ENCODE measurements around the gene GPR82. TPM values are rescaled to one million over a fixed set of nuclear protein-coding genes. Genes with fewer than 3 reads are reported as not detected.

The GPR82 gene
- total and polyA plus RNA-seq, 10 of the 15 experiments (the other 5 are each of a cell fraction or from before 2014, with no cell fraction given) = 0.23 to 1.7 (median 0.56) TPM

DNA sequence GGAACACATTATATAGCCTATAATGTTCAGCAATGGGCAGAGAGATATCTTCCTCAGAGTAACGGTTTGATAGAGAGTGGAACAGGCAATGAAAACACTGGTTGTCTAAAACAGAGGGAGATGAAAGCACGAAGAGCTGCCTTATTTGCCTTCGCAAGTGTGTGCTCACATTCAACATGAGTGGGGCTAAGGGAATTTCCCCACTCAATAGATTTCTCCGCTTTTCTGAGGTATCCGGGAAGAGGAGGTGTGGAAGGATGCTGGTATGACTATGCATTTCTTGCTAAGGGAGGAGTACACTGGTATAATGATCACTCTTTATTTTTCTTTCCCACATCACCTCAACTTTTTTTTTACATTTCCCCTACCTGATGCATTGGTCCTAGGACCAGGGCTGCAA is 7.8 kb upstream of the GPR82 start:
- no peaks in the 10 kb centered on the region for H3K36me3 ChIP-seq (ENCODE audit: control insufficient read depth in 2 of 2, insufficient read depth in 2 of 2, low read length in 1 of 2)
- intact Hi-C loops (cut with micrococcal nuclease; ENCODE audit: unreplicated experiment) = no loop called here
- H3K79me2 ChIP-seq (ENCODE audit: control insufficient read depth, insufficient read depth, low read length) = no peaks in the 10 kb centered on the region
- POLR2A ChIA-PET = no interaction called here
- no peak for DNase-seq (ENCODE audit: low read depth, low spot score)
- no peaks in the 10 kb centered on the region for H4K20me1 ChIP-seq (ENCODE audit: control insufficient read depth, insufficient read depth)
- no peak for FAIRE-seq
- TF ChIP-seq SMAD5 (IDR thresholded peaks at IDR 0.05; ENCODE audit: low read depth) = no peak
- no peak for TF ChIP-seq CHD2 (IDR thresholded peaks at IDR 0.05; ENCODE audit: borderline replicate concordance, low read depth, low read length)
- TF ChIP-seq RAD51 (IDR thresholded peaks at IDR 0.05) = no peak
- 56% methylated on average over 5 of the region's 5 CpGs for WGBS (ENCODE audit: insufficient coverage, insufficient replicate concordance, low lambda C conversion rate, missing lambda C conversion rate)
- RAD21 ChIA-PET (ENCODE audit: unreplicated experiment) = no interaction called here
- no TSS peak for BruUV-seq (replicated peaks)
- ATAC-seq = no peak
- peaks cover 8% of the 10 kb centered on the region; the same call in 2 of the 3 replicates for H3K9me3 ChIP-seq (replicated peaks; ENCODE audit: control insufficient read depth, insufficient read depth, low read length)
- SMC1A ChIA-PET (ENCODE audit: uncharacterized antibody, unreplicated experiment) = interaction anchor here (0.6 to 1.8 kb wide), 2 partner anchors 9 to 38 kb away, joined by 3 to 8 read pairs; no protein-coding TSS in a partner anchor
- H3K9ac ChIP-seq (ENCODE audit: control insufficient read depth, insufficient read depth, low read length) = no peak overlapping the region
- in situ Hi-C loops (cut with MboI) = no loop called here
- no peak overlapping the region for H3K27ac ChIP-seq (ENCODE audit: control insufficient read depth, insufficient read depth)
- peaks cover 10% of the 10 kb centered on the region; the same call in 1 of the 2 replicates for H3K4me1 ChIP-seq (ENCODE audit: control insufficient read depth, insufficient read depth, low read length)
- H3K27me3 ChIP-seq (replicated peaks in 1 of 2; ENCODE audit: control insufficient read depth in 2 of 2, insufficient read depth in 2 of 2, low read length in 1 of 2) = no peaks in the 10 kb centered on the region
- no peak overlapping the region for H3K4me2 ChIP-seq (ENCODE audit: control insufficient read depth, insufficient read depth)
- no peak overlapping the region for H2AFZ ChIP-seq (ENCODE audit: control insufficient read depth, low read depth, low read length)
- CTCF ChIA-PET = no interaction called here
- no peak overlapping the region for H3K4me3 ChIP-seq

DNA sequence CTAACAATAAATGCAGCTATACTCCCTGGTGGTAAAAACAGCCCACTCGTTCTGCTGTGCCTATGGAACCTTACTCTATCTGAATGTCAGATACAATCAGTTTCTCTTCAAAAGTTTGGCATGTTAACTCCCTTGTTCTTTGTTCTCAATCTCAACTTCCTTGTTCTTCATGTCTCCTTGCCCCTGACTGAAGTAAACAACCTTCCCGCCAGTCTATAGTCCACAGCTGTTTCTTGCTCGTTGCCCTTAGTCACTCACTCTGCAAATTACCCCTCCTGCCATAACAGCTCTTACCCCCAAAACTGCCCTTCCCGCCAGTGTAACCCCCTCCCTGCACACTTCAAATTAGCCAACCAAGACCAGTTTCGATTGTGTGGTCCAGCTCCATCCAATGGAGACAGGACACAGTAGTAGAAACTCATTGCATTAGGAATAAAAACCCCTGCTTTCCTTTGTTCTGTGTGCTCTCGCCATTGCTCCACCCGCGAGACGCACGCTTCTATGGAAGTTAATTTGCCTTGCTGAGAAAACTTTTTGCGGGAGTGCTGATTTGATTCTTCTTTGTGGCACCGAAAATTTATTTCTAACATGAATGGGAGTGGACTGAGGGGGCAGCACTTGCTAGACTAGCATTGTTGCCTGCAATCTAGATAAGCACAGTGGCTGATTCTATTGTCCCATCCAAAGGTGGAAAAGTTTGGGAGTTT is 7.1 kb upstream of the GPR82 start:
- SMC1A ChIA-PET (ENCODE audit: uncharacterized antibody, unreplicated experiment) = interaction anchor here (1.8 kb wide), 2 partner anchors 10 to 12 kb away, joined by 5 to 8 read pairs; no protein-coding TSS in a partner anchor
- in situ Hi-C loops (cut with MboI) = no loop called here
- FAIRE-seq = no peak

More for the DNA sequence above, 7.1 kb upstream of the GPR82 start:
- H2AFZ ChIP-seq (ENCODE audit: control insufficient read depth, low read depth, low read length) = no peak overlapping the region
- peaks cover 17% of the 10 kb centered on the region; the same call in 1 of the 2 replicates for H3K4me1 ChIP-seq (ENCODE audit: control insufficient read depth, insufficient read depth, low read length)
- BruUV-seq (replicated peaks) = no TSS peak
- peaks cover 8% of the 10 kb centered on the region; the same call in 2 of the 3 replicates for H3K9me3 ChIP-seq (replicated peaks; ENCODE audit: control insufficient read depth, insufficient read depth, low read length)
- 58% methylated on average over 12 of the region's 12 CpGs for WGBS (ENCODE audit: insufficient coverage, insufficient replicate concordance, low lambda C conversion rate, missing lambda C conversion rate)
- CTCF ChIA-PET = interaction anchor here (1.2 kb wide), 1 partner anchor 11 kb away, joined by 5 read pairs; no protein-coding TSS in a partner anchor
- H3K27me3 ChIP-seq (replicated peaks in 1 of 2; ENCODE audit: control insufficient read depth in 2 of 2, insufficient read depth in 2 of 2, low read length in 1 of 2) = no peaks in the 10 kb centered on the region
- no peak for ATAC-seq
- RAD21 ChIA-PET (ENCODE audit: unreplicated experiment) = no interaction called here
- POLR2A ChIA-PET = no interaction called here
- DNase-seq (ENCODE audit: low read depth, low spot score) = no peak
- H3K79me2 ChIP-seq (ENCODE audit: control insufficient read depth, insufficient read depth, low read length) = no peaks in the 10 kb centered on the region
- intact Hi-C loops (cut with micrococcal nuclease; ENCODE audit: unreplicated experiment) = no loop called here
- no peak overlapping the region for H3K4me2 ChIP-seq (ENCODE audit: control insufficient read depth, insufficient read depth)
- H3K36me3 ChIP-seq (ENCODE audit: control insufficient read depth in 2 of 2, insufficient read depth in 2 of 2, low read length in 1 of 2) = no peaks in the 10 kb centered on the region
- H3K4me3 ChIP-seq = no peak overlapping the region
- H3K27ac ChIP-seq (ENCODE audit: control insufficient read depth, insufficient read depth) = no peak overlapping the region
- TF ChIP-seq, protein P1, sequence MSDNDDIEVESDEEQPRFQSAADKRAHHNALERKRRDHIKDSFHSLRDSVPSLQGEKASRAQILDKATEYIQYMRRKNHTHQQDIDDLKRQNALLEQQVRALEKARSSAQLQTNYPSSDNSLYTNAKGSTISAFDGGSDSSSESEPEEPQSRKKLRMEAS (IDR thresholded peaks at IDR 0.05; ENCODE audit: low read depth, low read length) = no peak
- TF ChIP-seq SIX5 (IDR thresholded peaks at IDR 0.05; ENCODE audit: low read depth, low read length, severe bottlenecking) = no peak
- TF ChIP-seq RB1 (IDR thresholded peaks at IDR 0.05; ENCODE audit: borderline replicate concordance) = no peak
- no peak for TF ChIP-seq KLF5 (IDR thresholded peaks at IDR 0.05; ENCODE audit: partially characterized antibody)
- TF ChIP-seq NR2C1 (IDR thresholded peaks at IDR 0.05) = no peak
- TF ChIP-seq MEF2A (IDR thresholded peaks at IDR 0.05; ENCODE audit: insufficient read depth, low read depth, low read length) = no peak
- no peak for TF ChIP-seq POLR2AphosphoS2 (IDR thresholded peaks at IDR 0.05; ENCODE audit: low read depth, low read length)
- no peak for TF ChIP-seq KDM1A (IDR thresholded peaks at IDR 0.05; ENCODE audit: borderline replicate concordance)
- TF ChIP-seq BHLHE40 (IDR thresholded peaks at IDR 0.05; ENCODE audit: borderline replicate concordance in 1 of 2, low read depth in 2 of 2, low read length in 1 of 2) = no peak
- no peak for TF ChIP-seq TARDBP (IDR thresholded peaks at IDR 0.05; ENCODE audit: borderline replicate concordance)
- no peak for TF ChIP-seq MYC (IDR thresholded peaks at IDR 0.05; ENCODE audit: insufficient read depth, insufficient read length, insufficient replicate concordance, low read length, severe bottlenecking)
- no peak for TF ChIP-seq MTA2 (IDR thresholded peaks at IDR 0.05; ENCODE audit: low read depth)
- TF ChIP-seq HDAC2 (IDR thresholded peaks at IDR 0.05) = no peak
- no peak for TF ChIP-seq NRF1 (conservative IDR thresholded peaks at IDR 0.05; ENCODE audit: low read depth, low read length)
- no peaks in the 10 kb centered on the region for H4K20me1 ChIP-seq (ENCODE audit: control insufficient read depth, insufficient read depth)
- H3K9ac ChIP-seq (ENCODE audit: control insufficient read depth, insufficient read depth, low read length) = no peak overlapping the region

Measured in GM12878 (cell line).